ENCODE results near the gene CTNNA2.

Gene CTNNA2

GRCh38 chr2:80381666-80382065 lies 868.8 kb downstream of the CTNNA2 start:
- DNase-seq (ENCODE audit: low read depth in 2 of 2) = no peak

DNA sequence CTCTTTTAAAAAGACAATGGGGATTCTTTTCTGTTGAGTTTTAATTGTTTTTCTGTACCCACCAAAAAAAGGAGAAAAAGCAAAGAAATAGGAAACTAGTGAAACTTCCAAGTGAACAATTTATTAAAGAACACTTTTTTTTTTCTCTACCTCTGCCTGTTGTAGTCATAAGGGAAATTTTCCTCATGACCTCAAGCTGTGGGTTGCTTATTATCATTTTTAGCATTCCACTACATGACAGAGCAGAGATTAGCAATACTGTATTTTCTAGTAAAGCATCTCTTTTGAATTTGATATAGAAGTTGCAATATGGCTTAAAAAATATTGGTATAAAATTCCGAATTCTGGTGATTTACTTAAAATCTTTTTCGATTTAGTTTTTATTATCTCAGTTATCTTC lies 879.6 kb downstream of the CTNNA2 start:
- DNase-seq (ENCODE audit: low read depth in 2 of 2) = no peak

GRCh38 chr2:80393991-80394390 lies 881.1 kb downstream of the CTNNA2 start:
- DNase-seq (ENCODE audit: low read depth in 2 of 2) = no peak

- DNase-seq (ENCODE audit: low read depth in 2 of 2) = no peak
Observed at GRCh38 chr2:80395251-80395650, 882.4 kb downstream of the CTNNA2 start.

DNA sequence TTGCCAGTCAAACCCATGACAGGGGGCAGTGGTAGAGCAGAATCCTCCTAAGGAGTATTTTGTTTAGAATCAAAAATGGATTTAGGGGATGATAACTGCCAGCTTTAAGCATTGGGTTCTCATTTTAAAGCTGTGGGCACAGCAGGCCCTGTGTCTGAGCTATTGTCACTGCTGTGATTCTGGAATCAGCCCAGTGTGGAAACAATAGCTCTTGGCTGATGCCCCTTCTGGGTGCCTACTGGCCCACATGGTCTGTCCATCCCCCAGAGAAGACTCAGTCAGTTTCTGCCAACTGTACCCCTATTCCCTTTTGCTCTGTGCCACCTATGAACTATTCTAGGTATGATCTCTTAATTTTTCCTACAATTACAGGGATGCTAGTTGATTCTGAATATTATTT lies 883.4 kb downstream of the CTNNA2 start:
- no peak for DNase-seq (ENCODE audit: low read depth in 2 of 2)

DNA sequence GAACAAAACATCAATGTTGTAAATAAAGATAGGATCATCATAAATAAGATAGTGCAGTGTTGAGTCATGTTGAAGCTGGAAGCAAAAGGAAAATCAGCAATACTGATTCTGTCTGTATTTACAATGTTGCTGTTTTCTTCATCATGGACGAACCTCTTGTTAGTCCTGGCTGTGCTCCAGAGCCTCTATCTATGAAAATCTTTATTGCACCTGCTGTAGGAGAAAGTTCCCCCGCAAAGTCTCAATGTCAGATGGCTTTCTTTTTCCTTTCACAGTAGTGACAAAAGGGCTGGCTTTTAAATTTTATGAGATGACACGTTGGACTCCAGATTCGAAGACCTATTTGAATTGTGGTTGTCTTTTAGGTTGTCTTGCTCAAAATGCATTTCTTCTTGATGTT lies 890.2 kb downstream of the CTNNA2 start:
- no peak for DNase-seq (ENCODE audit: low read depth in 2 of 2)

DNA sequence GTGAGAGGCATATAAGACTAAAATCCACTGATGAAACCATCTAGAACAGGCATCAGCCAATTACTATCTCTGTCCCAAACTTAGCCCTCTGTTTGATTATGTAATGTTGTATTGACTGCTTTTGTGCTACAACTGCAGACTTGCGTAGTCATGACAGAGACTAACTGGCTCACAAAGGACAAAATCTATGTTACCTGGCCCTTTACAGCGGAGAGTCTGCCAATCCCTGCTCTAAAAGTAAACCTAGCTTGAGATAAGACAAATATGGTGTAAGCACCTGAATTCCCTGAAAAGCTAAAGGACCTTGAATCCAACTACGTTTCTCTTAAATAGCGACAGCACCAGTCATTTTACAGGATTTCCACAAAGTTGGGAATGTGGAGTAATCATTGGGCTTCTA lies 894.5 kb downstream of the CTNNA2 start:
- DNase-seq (ENCODE audit: low read depth in 2 of 2) = no peak

DNA sequence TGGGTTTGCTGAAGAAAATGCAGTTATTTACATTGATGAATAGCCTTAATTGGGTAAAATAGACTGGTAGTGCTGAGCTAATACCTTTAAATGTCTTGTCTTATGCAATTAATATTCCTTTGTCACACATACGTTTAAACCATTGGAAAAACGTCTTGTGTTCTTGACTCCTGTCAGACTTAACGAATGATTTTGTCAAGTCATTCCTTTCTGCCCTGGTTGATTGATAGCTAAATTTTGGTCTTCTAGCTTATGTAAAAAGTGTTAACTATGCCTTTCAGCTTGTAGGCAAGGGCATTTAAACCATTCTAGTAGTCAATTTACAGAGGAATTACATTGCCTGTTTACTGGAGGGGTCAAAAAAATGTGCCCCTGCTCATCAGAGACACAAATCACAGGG lies 897.5 kb downstream of the CTNNA2 start:
- DNase-seq (ENCODE audit: low read depth in 2 of 2) = no peak

DNA sequence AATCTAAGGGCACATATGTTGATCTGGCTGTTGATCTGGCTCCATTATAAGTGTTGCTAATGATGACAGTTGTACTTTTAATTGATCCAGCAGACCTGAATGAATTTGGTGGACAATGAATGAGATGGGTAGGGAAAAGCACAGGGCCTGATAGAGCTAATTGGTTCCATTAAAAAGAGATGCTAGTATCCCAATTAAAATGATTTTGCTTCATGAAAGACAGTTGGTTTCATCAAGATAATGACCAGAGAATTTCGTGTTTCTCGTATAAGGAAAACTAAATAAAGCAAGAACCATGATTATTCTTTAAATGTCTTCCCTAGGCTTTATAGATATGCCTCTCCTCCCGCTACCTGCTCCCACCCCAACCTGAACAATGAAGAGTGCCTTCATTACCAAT lies 900.3 kb downstream of the CTNNA2 start:
- DNase-seq (ENCODE audit: low read depth in 2 of 2) = no peak

DNA sequence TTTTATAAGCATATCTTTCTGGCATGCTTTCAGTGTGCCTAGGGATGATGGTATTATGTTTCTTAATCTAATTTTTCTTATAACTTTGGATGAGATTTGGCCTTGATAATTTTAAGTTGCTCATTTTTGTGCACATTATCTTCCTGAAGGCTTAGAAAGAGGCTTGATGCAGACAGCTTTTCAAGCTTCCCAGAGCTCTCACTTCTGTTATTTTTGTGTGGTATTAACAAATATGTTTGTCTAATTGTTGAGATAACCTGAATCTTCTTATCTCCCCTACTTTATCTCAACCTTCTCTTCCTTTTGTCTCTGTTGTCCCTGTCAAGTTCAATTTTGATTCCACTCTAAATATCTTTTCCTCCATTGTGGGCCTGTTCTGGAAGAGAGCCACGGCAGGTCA lies 904.9 kb downstream of the CTNNA2 start:
- DNase-seq (ENCODE audit: low read depth in 2 of 2) = no peak

DNA sequence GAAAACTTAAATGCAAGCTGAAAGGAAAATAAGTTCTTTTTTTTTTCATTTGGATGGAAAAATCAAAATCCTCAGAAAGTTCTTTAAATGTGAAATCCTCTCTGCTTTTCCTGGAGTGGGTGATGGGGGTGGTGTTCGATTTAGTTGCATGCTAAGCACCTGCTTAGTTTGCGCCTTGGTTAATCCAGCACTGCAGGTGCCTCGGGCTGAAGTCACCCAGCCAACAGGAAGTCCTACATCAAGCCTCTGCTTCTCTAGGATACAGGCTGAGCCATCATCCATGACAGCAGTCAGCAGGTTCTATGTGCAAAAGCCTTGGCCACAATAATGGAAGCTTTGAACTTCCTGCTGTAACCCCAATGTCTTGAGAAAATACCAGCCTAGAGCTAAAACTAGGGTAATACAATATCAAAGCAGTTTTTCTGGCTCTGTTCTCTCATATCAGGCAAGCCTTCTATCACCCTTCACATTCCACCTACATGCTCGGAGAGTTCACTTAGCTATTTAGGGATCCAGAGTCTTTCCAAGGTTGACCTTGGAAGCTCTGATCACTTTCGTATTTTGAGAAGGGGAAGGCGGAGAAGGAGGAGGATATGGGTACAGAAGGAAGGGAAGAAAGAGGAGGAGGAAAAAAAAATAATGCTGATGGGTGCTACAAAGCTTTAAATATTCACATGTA lies 907.8 kb downstream of the CTNNA2 start:
- DNase-seq (ENCODE audit: low read depth in 2 of 2) = no peak

DNA sequence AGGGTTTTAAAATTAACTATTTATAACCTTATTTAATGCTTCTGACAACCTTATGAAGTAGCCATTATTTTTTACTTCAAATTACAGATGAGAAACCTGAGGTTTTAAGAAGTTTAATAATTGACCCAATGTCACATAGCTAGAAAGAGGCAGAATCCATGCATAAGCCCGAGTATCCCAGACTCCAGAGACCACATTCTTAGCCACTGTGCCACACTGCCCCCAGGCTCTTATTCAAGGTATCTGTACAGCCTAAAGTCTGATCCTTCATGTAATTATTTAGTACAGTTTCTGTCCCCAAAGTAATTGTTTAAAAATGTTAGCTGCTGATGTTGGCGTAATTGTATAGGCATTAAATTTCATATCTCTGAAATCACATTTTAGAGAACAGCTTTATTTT lies 916.4 kb downstream of the CTNNA2 start:
- DNase-seq (ENCODE audit: low read depth in 2 of 2) = no peak

GRCh38 chr2:80437959-80438358 lies 925.1 kb downstream of the CTNNA2 start:
- no peak for DNase-seq (ENCODE audit: low read depth in 2 of 2)

DNA sequence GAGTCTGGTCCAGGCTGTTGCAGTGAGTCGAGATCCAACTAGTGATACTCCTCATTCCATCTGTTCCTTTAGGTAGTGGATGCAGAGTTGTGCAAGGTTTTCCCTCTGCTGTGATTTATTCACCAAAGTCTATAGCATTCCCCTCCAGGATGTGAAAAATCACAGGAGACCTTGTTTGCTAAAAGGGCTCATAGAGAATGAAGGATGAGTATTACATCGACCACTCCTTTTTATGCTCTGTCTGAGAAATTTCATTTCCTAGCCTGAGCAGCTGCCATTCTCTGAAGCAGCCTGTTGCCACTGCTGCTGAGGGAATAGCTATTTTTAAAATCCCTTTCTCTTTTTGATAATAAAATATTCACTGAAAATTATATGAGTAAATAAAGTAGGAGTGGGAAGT lies 925.8 kb downstream of the CTNNA2 start:
- DNase-seq (ENCODE audit: low read depth in 2 of 2) = no peak

GRCh38 chr2:80454628-80455027 lies 941.8 kb downstream of the CTNNA2 start:
- DNase-seq (ENCODE audit: low read depth in 2 of 2) = no peak

GRCh38 chr2:80459028-80459427 lies 946.2 kb downstream of the CTNNA2 start:
- DNase-seq (ENCODE audit: low read depth in 2 of 2) = no peak

DNA sequence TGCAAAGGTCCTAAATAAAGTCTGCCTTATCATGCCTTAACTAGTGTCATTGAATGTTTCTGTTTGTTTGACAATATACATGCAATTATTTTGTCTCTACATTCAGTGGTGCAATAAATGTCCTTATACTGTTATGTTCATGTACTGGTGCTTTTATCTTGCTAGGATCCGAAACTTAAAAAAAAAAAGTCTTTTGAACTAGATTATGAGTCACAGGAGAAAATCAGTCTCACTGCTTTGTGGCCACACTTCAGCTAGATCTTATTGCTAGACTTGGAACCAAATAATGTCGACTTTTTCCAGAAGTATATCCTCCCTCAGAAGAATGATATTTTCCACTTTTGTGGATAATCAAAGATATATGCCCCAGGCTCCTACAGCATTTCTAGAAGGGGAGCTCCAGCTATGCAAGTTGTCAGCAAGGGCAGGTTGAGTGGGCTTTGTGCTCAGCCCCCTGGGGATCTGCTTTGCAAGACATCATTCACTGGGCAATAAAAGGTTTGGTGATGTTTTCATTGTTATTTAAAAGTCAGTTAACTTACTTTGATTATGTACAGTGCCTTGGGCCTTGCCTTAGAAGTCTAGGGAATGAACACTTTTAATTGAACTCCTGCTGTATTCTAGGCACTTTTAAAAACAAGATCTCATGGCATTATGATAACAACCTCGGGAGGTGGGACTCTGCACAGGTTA lies 948.8 kb downstream of the CTNNA2 start:
- no peak for DNase-seq (ENCODE audit: low read depth in 2 of 2)

- DNase-seq (ENCODE audit: low read depth in 2 of 2) = no peak
Observed at GRCh38 chr2:80462654-80463053, 949.8 kb downstream of the CTNNA2 start.

- no peak for DNase-seq (ENCODE audit: low read depth in 2 of 2)
Observed at GRCh38 chr2:80464275-80464674, 951.4 kb downstream of the CTNNA2 start.

GRCh38 chr2:80467262-80467811 lies 954.5 kb downstream of the CTNNA2 start:
- DNase-seq (ENCODE audit: low read depth in 2 of 2) = no peak

GRCh38 chr2:80469428-80469827 lies 956.6 kb downstream of the CTNNA2 start:
- no peak for DNase-seq (ENCODE audit: low read depth in 2 of 2)

- DNase-seq (ENCODE audit: low read depth in 2 of 2) = no peak
Observed at GRCh38 chr2:80473069-80473468, 960.2 kb downstream of the CTNNA2 start.

DNA sequence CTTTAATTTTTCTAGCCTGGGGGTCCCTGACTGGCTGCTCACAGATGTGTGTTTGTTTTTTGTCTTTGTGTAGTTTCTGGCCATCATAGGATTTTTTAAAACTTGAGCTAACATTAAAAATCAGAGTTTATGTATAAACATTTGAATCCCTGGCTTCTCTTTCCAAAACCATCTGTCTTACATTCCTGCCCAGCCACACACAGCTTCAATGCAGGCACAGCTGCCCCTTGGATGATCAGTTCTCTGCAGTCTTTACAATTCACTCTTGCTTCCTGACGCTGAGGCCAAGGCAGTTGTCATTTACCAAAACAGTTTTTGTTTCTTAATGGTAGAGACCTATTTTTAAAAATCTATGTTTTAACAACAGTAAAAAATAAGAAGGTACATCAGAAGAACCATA lies 960.9 kb downstream of the CTNNA2 start:
- DNase-seq (ENCODE audit: low read depth in 2 of 2) = no peak

All from stimulated activated CD4-positive, alpha-beta T cell treated with anti-CD3 and anti-CD28 coated beads, Interleukin-1b, Interleukin-23, amount 100 ng/mL, for 4 hours (primary cell).